K562 (cell line): Measurements from ENCODE around the gene LSP1. TPM values are rescaled to one million over a fixed set of nuclear protein-coding genes. Genes with fewer than 3 reads are reported as not detected.

Experiments used
- ATAC-seq: fragments of 200-7000 bp; cut with Tn5 transposase; 3 replicates; pipeline ENCODE4 v1.9.1; 2020; ENCODE audit warnings: moderate library complexity
- BruUV-seq: library from RNA; stranded (reverse); fragments of 400-500 nt; replicated peaks from 2 replicates; lab custom pipeline; 2021; lab: Mats Ljungman, UMichigan
- CTCF ChIA-PET: fragments of 300-600 bp; formaldehyde crosslinking; extraction: SDS; loops from one replicate; lab custom pipeline; 2021; ENCODE audit warnings: low intra/inter-chr PET ratio; lab: Yijun Ruan, JAX
- POLR2A ChIA-PET: fragments of 300-600, 350-650 bp; sonication (Branson Sonifier 250); formaldehyde crosslinking; extraction: SDS; loops from one replicate; lab custom pipeline; 2021; ENCODE audit warnings: antibody characterized with exemption, inconsistent platforms; lab: Yijun Ruan, JAX
- DNase-seq, 4 experiments: peaks; one replicate each; pipeline versions ENCODE4 v3.0.0 to v3.0.0-alpha.2; 2011 to 2018; ENCODE audit warnings: low spot score in 3 of 4, mixed read lengths in 3 of 4; ENCODE audit errors: extremely low read depth in 1 of 4
- FAIRE-seq: peaks from 2 replicates; lab custom pipeline; 2011; peaks lifted over from hg19 to GRCh38; lab: Jason Lieb, UNC
- H2AFZ ChIP-seq: 2 replicates; pipeline ENCODE4 v1.6.0; 2011; ENCODE audit warnings: low read depth, low read length, control low read depth, inconsistent platforms
- H3K27ac ChIP-seq: fragments of 200-600 bp; 3 replicates; pipeline ENCODE4 v1.8.0; 2011; ENCODE audit warnings: low read depth, mild to moderate bottlenecking, control low read depth, inconsistent platforms, low read length, moderate library complexity, mixed read lengths; ENCODE audit errors: extremely low read depth
- H3K27me3 ChIP-seq, 2 experiments: fragments of 300-600 bp in 1 of 2; 2 replicates in 1 of 2; 3 replicates in 1 of 2; pipeline versions ENCODE4 v1.6.0 to v1.8.0; 2011; ENCODE audit warnings: inconsistent platforms in 2 of 2, low read length in 2 of 2, mild to moderate bottlenecking in 1 of 2, mixed read lengths in 1 of 2, moderate library complexity in 1 of 2; ENCODE audit not compliant: control insufficient read depth in 2 of 2, insufficient read depth in 2 of 2
- H3K36me3 ChIP-seq: fragments of 300-600 bp; 3 replicates; pipeline ENCODE4 v1.8.0; 2011; ENCODE audit warnings: mild to moderate bottlenecking, low read length, inconsistent platforms; ENCODE audit not compliant: control insufficient read depth, insufficient read depth
- H3K4me1 ChIP-seq, 2 experiments: fragments of 200-600 bp in 1 of 2; replicated peaks in 1 of 2; 2 replicates in 1 of 2; 3 replicates in 1 of 2; pipeline versions ENCODE4 v1.5.1 to v1.8.0; 2011; ENCODE audit warnings: inconsistent platforms in 2 of 2, low read length in 2 of 2, mild to moderate bottlenecking in 1 of 2, mixed read lengths in 1 of 2, moderate library complexity in 1 of 2; ENCODE audit not compliant: control insufficient read depth in 2 of 2, insufficient read depth in 2 of 2
- H3K4me2 ChIP-seq: 2 replicates; pipeline ENCODE4 v1.6.1; 2011; ENCODE audit warnings: low read length, control low read depth, inconsistent platforms, mixed read lengths; ENCODE audit not compliant: insufficient read depth
- H3K4me3 ChIP-seq: fragments of 200-600 bp; sonication (generic), shearing (Covaris generic); 2 replicates; pipeline ENCODE4 v1.5.1; 2016; ENCODE audit warnings: control low read depth, inconsistent platforms
- H3K79me2 ChIP-seq: fragments of 200-600 bp; 3 replicates; pipeline ENCODE4 v1.8.0; 2011; ENCODE audit warnings: low read length, inconsistent platforms; ENCODE audit not compliant: control insufficient read depth, insufficient read depth
- H3K9ac ChIP-seq, 2 experiments: 2 replicates each; pipeline versions ENCODE4 v1.6.0 to v1.6.1; 2011; ENCODE audit warnings: low read depth in 2 of 2, low read length in 2 of 2, control low read depth in 1 of 2, inconsistent platforms in 1 of 2, mild to moderate bottlenecking in 1 of 2, mixed read lengths in 1 of 2; ENCODE audit not compliant: insufficient read depth in 1 of 2
- H3K9me1 ChIP-seq: one replicate; pipeline ENCODE4 v1.6.0; 2011; ENCODE audit warnings: inconsistent platforms, mild to moderate bottlenecking, low read length, moderate library complexity; ENCODE audit not compliant: control insufficient read depth, insufficient read depth
- H3K9me3 ChIP-seq: replicated peaks from 2 replicates; pipeline ENCODE4 v1.5.1; 2011; ENCODE audit warnings: low read depth, low read length, inconsistent platforms; ENCODE audit not compliant: control insufficient read depth, insufficient read depth
- H4K20me1 ChIP-seq: replicated peaks from 2 replicates; pipeline ENCODE4 v1.6.1; 2011; ENCODE audit warnings: low read length, inconsistent platforms, mixed read lengths; ENCODE audit not compliant: control insufficient read depth, insufficient read depth
- BCL6 ChIP-seq: fragments of 250-450 bp; sonication (Bioruptor Pico); IDR thresholded peaks from 2 replicates; pipeline ENCODE4 v1.4.0; 2020
- MEF2A ChIP-seq: IDR thresholded peaks from 2 replicates; pipeline ENCODE4 v1.6.1; 2011; ENCODE audit warnings: low read depth, mild to moderate bottlenecking, low read length, moderate library complexity; ENCODE audit not compliant: control insufficient read depth
- SMC3 ChIP-seq: conservative IDR thresholded peaks from 2 replicates; pipeline ENCODE4 v1.6.1; 2011; ENCODE audit warnings: low read depth, low read length, improper control_type of control experiment; ENCODE audit not compliant: insufficient read depth
- TAL1 ChIP-seq: fragments of 450-650 bp; IDR thresholded peaks from 2 replicates; pipeline ENCODE4 v1.6.1; 2016; ENCODE audit warnings: mild to moderate bottlenecking
- ZBTB8A ChIP-seq: fragments of 450-650 bp; IDR thresholded peaks from 2 replicates; pipeline ENCODE4 v1.6.1; 2018; ENCODE audit warnings: mild to moderate bottlenecking, moderate library complexity; ENCODE audit not compliant: partially characterized antibody
- ZNF12 ChIP-seq: sonication (generic); formaldehyde crosslinking; IDR thresholded peaks from 2 replicates; pipeline ENCODE4 v1.4.0; 2020; ENCODE audit warnings: mild to moderate bottlenecking, missing genetic modification reagents
- ZNF174 ChIP-seq: fragments of 250-450 bp; sonication (Bioruptor Pico); IDR thresholded peaks from 2 replicates; pipeline ENCODE4 v1.4.0; 2020; ENCODE audit warnings: mild to moderate bottlenecking
- ZNF609 ChIP-seq: sonication (generic); formaldehyde crosslinking; IDR thresholded peaks from 2 replicates; pipeline ENCODE4 v1.8.1; 2023; ENCODE audit warnings: missing genetic modification reagents, mild to moderate bottlenecking, borderline replicate concordance
- ZNF780A ChIP-seq: fragments of 250-450 bp; sonication (Bioruptor Pico); IDR thresholded peaks from 2 replicates; pipeline ENCODE4 v1.5.0; 2021; ENCODE audit warnings: mild to moderate bottlenecking
- ZSCAN32 ChIP-seq: fragments of 450-650 bp; formaldehyde crosslinking; IDR thresholded peaks from 2 replicates; pipeline ENCODE4 v1.4.0; 2020; ENCODE audit warnings: mild to moderate bottlenecking, moderate library complexity
- WGBS: fragments of 100-300 bp; shearing (Covaris generic); methylation state at CpG from one replicate; pipeline ENCODE4 v1.1.6; 2016; ENCODE audit warnings: low coverage, mixed read lengths; ENCODE audit not compliant: insufficient coverage; ENCODE audit errors: missing lambda C conversion rate; 5-methylcytosine and 5-hydroxymethylcytosine counted together
- in situ Hi-C: fragments of 300-500 bp; cut with MboI; formaldehyde crosslinking; loops from 4 replicates; pipeline ENCODE4 v1.15.0; 2018; ENCODE audit warnings: inconsistent platforms, mixed read lengths
- intact Hi-C: fragments of 100-400 bp; cut with micrococcal nuclease; formaldehyde crosslinking; loops from 2 replicates; pipeline ENCODE4 v1.14.2; 2022
- polyA plus RNA-seq, 8 experiments: library from polyadenylated mRNA; depleted of rRNA in 4 of 8; stranded (reverse) in 5 of 8; unstranded in 3 of 8; fragments of >200 nt; fragmentation: Nextera tagmentation in 2 of 8; fragmentation: Illumina TruSeq in 1 of 8; extraction: Ambion mirVana in 2 of 8; extraction: Trizol in 1 of 8; gene quantifications; 2 replicates each; pipeline versions ENCODE4 v1.2.1 to v1.2.3, GENCODE V29; 2011 to 2014; ENCODE audit warnings: inconsistent platforms in 1 of 8, missing spikeins in 1 of 8
- total RNA-seq, 7 experiments: library from RNA; depleted of rRNA in 6 of 7; stranded (reverse); fragments of >200 nt in 6 of 7; fragmentation: Illumina TruSeq in 2 of 7; extraction: Trizol in 2 of 7; gene quantifications; 2 replicates each; pipeline versions ENCODE4 v1.2.1 to v1.2.3, GENCODE V29; 2011 to 2021; ENCODE audit warnings: low replicate concordance in 1 of 7

The LSP1 gene
- total and polyA plus RNA-seq, 9 of the 15 experiments (the other 6 are each of a cell fraction or from before 2014, with no cell fraction given), result 0.08 to 2.9 (median 0.65) TPM; not detected in 2

GRCh38 chr11:1845561-1846452 is 7.1 kb upstream of the LSP1 start:
- H3K27ac ChIP-seq, result no peak overlapping the region
- peaks cover 9 to 57% of the 10 kb centered on the region in 2 experiments; a peak in 4 of 5 replicates for H3K4me1 ChIP-seq
- H4K20me1 ChIP-seq, result no peaks in the 10 kb centered on the region; the same call in 1 of the 2 replicates
- CTCF ChIA-PET, result no interaction called here
- ATAC-seq (no peak), FAIRE-seq (no peak), DNase-seq (no peak)
- H2AFZ ChIP-seq, result no peak overlapping the region
- no peaks in the 10 kb centered on the region for H3K9me1 ChIP-seq
- no peaks in the 10 kb centered on the region for H3K36me3 ChIP-seq
- TF ChIP-seq ZSCAN32 (CRISPR knock-in tag), result no peak
- no peak for TF ChIP-seq MEF2A
- TF ChIP-seq ZNF609 (CRISPR knock-in tag), result no peak
- TF ChIP-seq TAL1, result no peak
- TF ChIP-seq BCL6, result no peak
- TF ChIP-seq ZBTB8A, result no peak
- TF ChIP-seq ZNF780A (CRISPR knock-in tag), result no peak
- no peak for TF ChIP-seq ZNF174 (CRISPR knock-in tag)
- TF ChIP-seq SMC3, result no peak
- TF ChIP-seq ZNF12 (CRISPR knock-in tag), result no peak
- 23% methylated on average over 19 of the region's 21 CpGs for WGBS
- H3K9me3 ChIP-seq, result no peaks in the 10 kb centered on the region
- POLR2A ChIA-PET, result interaction anchor here (0.6 kb wide), 1 partner anchor 141 kb away, joined by 3 read pairs; no protein-coding TSS in a partner anchor
- BruUV-seq, result no TSS peak
- H3K4me3 ChIP-seq, result no peak overlapping the region
- H3K9ac ChIP-seq, result no peak overlapping the region; a peak in 1 of 4 replicates
- H3K27me3 ChIP-seq, result peaks cover 6 to 62% of the 10 kb centered on the region in 2 experiments; a peak in 3 of 5 replicates
- in situ Hi-C loops, result no loop called here
- intact Hi-C loops, result no loop called here
- no peaks in the 10 kb centered on the region for H3K79me2 ChIP-seq
- H3K4me2 ChIP-seq, result no peak overlapping the region
